Astrocyte (in vitro differentiated cells and primary cell): Measurements from ENCODE around the gene CHRM2. TPM values are rescaled to one million over a fixed set of nuclear protein-coding genes. Genes with fewer than 3 reads are reported as not detected.

Experiments
- DNase-seq: peaks from one replicate; pipeline ENCODE4 v3.0.0-alpha.2; 2010; ENCODE audit warnings: low read depth
- FAIRE-seq: peaks from 2 replicates; lab custom pipeline; 2011; peaks lifted over from hg19 to GRCh38; lab: Jason Lieb, UNC
- H2AFZ ChIP-seq: 2 replicates; pipeline ENCODE4 v1.6.0; 2012; ENCODE audit warnings: low read depth, low read length, inconsistent platforms
- H3K27ac ChIP-seq: 2 replicates; pipeline ENCODE4 v1.5.1; 2011; ENCODE audit warnings: low read depth, low read length, inconsistent platforms
- H3K27me3 ChIP-seq: 2 replicates; pipeline ENCODE4 v1.6.0; 2011; ENCODE audit warnings: low read length, inconsistent platforms; ENCODE audit not compliant: insufficient read depth
- H3K36me3 ChIP-seq: 2 replicates; pipeline ENCODE4 v1.5.1; 2011; ENCODE audit warnings: low read length, inconsistent platforms; ENCODE audit not compliant: insufficient read depth
- H3K4me1 ChIP-seq: 2 replicates; pipeline ENCODE4 v1.5.1; 2011; ENCODE audit warnings: low read length, inconsistent platforms; ENCODE audit not compliant: insufficient read depth
- H3K4me2 ChIP-seq: 2 replicates; pipeline ENCODE4 v1.6.0; 2012; ENCODE audit warnings: low read length, inconsistent platforms
- H3K4me3 ChIP-seq: 2 replicates; pipeline ENCODE4 v1.5.1; 2011; ENCODE audit warnings: low read depth, mild to moderate bottlenecking, low read length, inconsistent platforms; ENCODE audit not compliant: insufficient read depth
- H3K79me2 ChIP-seq: 2 replicates; pipeline ENCODE4 v1.6.0; 2012; ENCODE audit warnings: mild to moderate bottlenecking, low read length, inconsistent platforms; ENCODE audit not compliant: insufficient read depth
- H3K9ac ChIP-seq: 2 replicates; pipeline ENCODE4 v1.6.0; 2012; ENCODE audit warnings: mild to moderate bottlenecking, low read length, inconsistent platforms
- H3K9me3 ChIP-seq: 2 replicates; pipeline ENCODE4 v1.5.1; 2012; ENCODE audit warnings: low read depth, mild to moderate bottlenecking, low read length, inconsistent platforms; ENCODE audit not compliant: insufficient read depth
- H4K20me1 ChIP-seq: 2 replicates; pipeline ENCODE4 v1.6.0; 2012; ENCODE audit warnings: low read length, inconsistent platforms; ENCODE audit not compliant: insufficient read depth
- H3K27ac Mint-ChIP-seq: one replicate; pipeline ENCODE4 v1.8.0; 2021; ENCODE audit warnings: mild to moderate bottlenecking, mixed read lengths; ENCODE audit not compliant: unreplicated experiment
- H3K27me3 Mint-ChIP-seq: one replicate; pipeline ENCODE4 v1.8.0; 2021; ENCODE audit warnings: low read depth, mixed read lengths; ENCODE audit not compliant: unreplicated experiment
- H3K36me3 Mint-ChIP-seq: one replicate; pipeline ENCODE4 v1.8.0; 2021; ENCODE audit warnings: low read depth, mixed read lengths; ENCODE audit not compliant: unreplicated experiment
- H3K4me1 Mint-ChIP-seq: one replicate; pipeline ENCODE4 v1.8.0; 2021; ENCODE audit warnings: low read depth, mixed read lengths; ENCODE audit not compliant: unreplicated experiment
- H3K4me3 Mint-ChIP-seq: one replicate; pipeline ENCODE4 v1.8.0; 2021; ENCODE audit warnings: mild to moderate bottlenecking, moderate library complexity, mixed read lengths; ENCODE audit not compliant: unreplicated experiment
- H3K9me3 Mint-ChIP-seq: one replicate; pipeline ENCODE4 v1.8.0; 2021; ENCODE audit warnings: mild to moderate bottlenecking, mixed read lengths; ENCODE audit not compliant: unreplicated experiment
- CTCF ChIP-seq: IDR thresholded peaks from 2 replicates; pipeline ENCODE4 v1.5.1; 2011; ENCODE audit warnings: low read depth, mild to moderate bottlenecking, inconsistent platforms, low read length, moderate library complexity; ENCODE audit not compliant: insufficient read depth
- EZH2 ChIP-seq: IDR thresholded peaks from 2 replicates; pipeline ENCODE4 v1.6.1; 2012; ENCODE audit warnings: mild to moderate bottlenecking, low read length, inconsistent platforms; ENCODE audit not compliant: insufficient read depth
- total RNA-seq: library from RNA; stranded (reverse); gene quantifications from 2 replicates; pipeline ENCODE4 v1.2.1, GENCODE V29; 2021

Gene CHRM2
- total RNA-seq, 1 donor from 2014 or later = not detected

GRCh38 chr7:136847858-136848257, 20.6 kb upstream of the CHRM2 start:
- H3K9me3 Mint-ChIP-seq = no peaks in the 10 kb centered on the region
- no peak overlapping the region for H3K27ac Mint-ChIP-seq
- Histone ChIP-seq H3K27me3 (no peaks in the 10 kb centered on the region), H2AFZ (no peak overlapping the region), H3K4me3 (no peak overlapping the region), H3K4me1 (no peaks in the 10 kb centered on the region), H3K36me3 (no peaks in the 10 kb centered on the region), H4K20me1 (no peaks in the 10 kb centered on the region), H3K4me2 (no peak overlapping the region), H3K9me3 (no peaks in the 10 kb centered on the region), H3K79me2 (no peaks in the 10 kb centered on the region), H3K9ac (no peak overlapping the region), H3K27ac (no peak overlapping the region)
- peaks cover 2% of the 10 kb centered on the region for H3K4me1 Mint-ChIP-seq
- TF ChIP-seq CTCF = no peak
- no peak for TF ChIP-seq EZH2
- H3K36me3 Mint-ChIP-seq = no peaks in the 10 kb centered on the region
- no peak for DNase-seq
- H3K4me3 Mint-ChIP-seq = no peak overlapping the region
- H3K27me3 Mint-ChIP-seq = peaks cover 3% of the 10 kb centered on the region
- no peak for FAIRE-seq

- H4K20me1 ChIP-seq = no peaks in the 10 kb centered on the region
- H3K36me3 ChIP-seq = no peaks in the 10 kb centered on the region
- H2AFZ ChIP-seq = no peak overlapping the region
- H3K79me2 ChIP-seq = no peaks in the 10 kb centered on the region
- no peaks in the 10 kb centered on the region for H3K27me3 ChIP-seq
- Mint-ChIP-seq H3K27ac (no peak overlapping the region), H3K27me3 (no peaks in the 10 kb centered on the region), H3K9me3 (no peaks in the 10 kb centered on the region), H3K4me3 (no peak overlapping the region), H3K36me3 (no peaks in the 10 kb centered on the region), H3K4me1 (no peaks in the 10 kb centered on the region)
- no peak overlapping the region for H3K4me3 ChIP-seq
- TF ChIP-seq EZH2 (no peak), CTCF (no peak)
- H3K9me3 ChIP-seq = no peaks in the 10 kb centered on the region
- H3K4me2 ChIP-seq = no peak overlapping the region
- H3K4me1 ChIP-seq = no peaks in the 10 kb centered on the region
- H3K9ac ChIP-seq = no peak overlapping the region
- FAIRE-seq (no peak), DNase-seq (no peak)
- no peak overlapping the region for H3K27ac ChIP-seq
These were observed 14.8 kb upstream of the CHRM2 start for GRCh38 chr7:136853654-136854053.

- Histone ChIP-seq H3K4me3 (no peak overlapping the region), H3K36me3 (no peaks in the 10 kb centered on the region), H2AFZ (no peak overlapping the region), H3K79me2 (no peaks in the 10 kb centered on the region), H3K4me1 (no peaks in the 10 kb centered on the region), H3K4me2 (no peak overlapping the region), H3K27me3 (peaks cover 2% of the 10 kb centered on the region), H3K27ac (no peak overlapping the region), H3K9me3 (no peaks in the 10 kb centered on the region), H4K20me1 (no peaks in the 10 kb centered on the region), H3K9ac (no peak overlapping the region)
- Mint-ChIP-seq H3K4me3 (no peak overlapping the region), H3K4me1 (no peaks in the 10 kb centered on the region), H3K9me3 (no peaks in the 10 kb centered on the region), H3K36me3 (no peaks in the 10 kb centered on the region), H3K27me3 (peaks cover 5% of the 10 kb centered on the region), H3K27ac (no peak overlapping the region)
- TF ChIP-seq CTCF = no peak
- TF ChIP-seq EZH2 = no peak
- DNase-seq (peak; percentile 24), FAIRE-seq (no peak)
These were observed 10.9 kb upstream of the CHRM2 start for GRCh38 chr7:136857573-136857972.
